ENCODE data around the gene RNPS1. TPM values are rescaled to one million over a fixed set of nuclear protein-coding genes. Genes with fewer than 3 reads are reported as not detected.

RNPS1 gene
- total and polyA plus RNA-seq, 2 experiments from 2014 or later: 315 to 384 TPM

GRCh38 chr16:2278272-2278608 lies 10.3 kb upstream of the RNPS1 start:
- no peaks in the 10 kb centered on the region for H3K4me1 ChIP-seq (ENCODE audit: insufficient read depth)
- peaks cover 11% of the 10 kb centered on the region for H3K27me3 Mint-ChIP-seq (ENCODE audit: insufficient read depth, low read depth, poor library complexity)
- H2AFZ ChIP-seq: no peak overlapping the region
- H3K9me3 Mint-ChIP-seq: no peaks in the 10 kb centered on the region
- H4K20me1 ChIP-seq (replicated peaks; ENCODE audit: insufficient read depth): no peaks in the 10 kb centered on the region
- H3K27ac ChIP-seq (ENCODE audit: low read depth): no peak overlapping the region
- H3K79me2 ChIP-seq (replicated peaks; ENCODE audit: insufficient read depth): no peaks in the 10 kb centered on the region
- no peaks in the 10 kb centered on the region for H3K27me3 ChIP-seq (ENCODE audit: insufficient read depth)
- TF ChIP-seq REST (IDR thresholded peaks at IDR 0.05; ENCODE audit: unreplicated experiment) (no peak), CTCF (conservative IDR thresholded peaks at IDR 0.05; ENCODE audit: low read depth in 2 of 2) (peak; percentile 28 to 36)
- ATAC-seq (peak; percentile 78), DNase-seq (ENCODE audit: low spot score) (peak; percentile 74)
- no peak overlapping the region for H3K27ac Mint-ChIP-seq
- no peaks in the 10 kb centered on the region; the same call in 2 of the 3 replicates for H3K36me3 Mint-ChIP-seq (ENCODE audit: low read depth)
- no peaks in the 10 kb centered on the region for H3K36me3 ChIP-seq (ENCODE audit: insufficient read depth)
- no peak overlapping the region for H3K4me3 ChIP-seq
- no peaks in the 10 kb centered on the region for H3K9me2 ChIP-seq (ENCODE audit: insufficient read depth)
- H3K4me3 Mint-ChIP-seq: no peak overlapping the region
- no peaks in the 10 kb centered on the region for H3F3A ChIP-seq (replicated peaks; ENCODE audit: low read depth)
- H3K4me1 Mint-ChIP-seq: peaks cover 8% of the 10 kb centered on the region; the same call in 2 of the 3 replicates
- H3K4me2 ChIP-seq: no peak overlapping the region

GRCh38 chr16:2277466-2278271 lies 9.7 kb upstream of the RNPS1 start:
- no peak overlapping the region for H3K27ac Mint-ChIP-seq

More at GRCh38 chr16:2277466-2278271, 9.7 kb upstream of the RNPS1 start:
- Mint-ChIP-seq H3K4me3 (no peak overlapping the region), H3K9me3 (no peaks in the 10 kb centered on the region), H3K4me1 (peaks cover 8% of the 10 kb centered on the region; the same call in 2 of the 3 replicates), H3K36me3 (ENCODE audit: low read depth) (no peaks in the 10 kb centered on the region; the same call in 2 of the 3 replicates), H3K27me3 (ENCODE audit: insufficient read depth, low read depth, poor library complexity) (peaks cover 11% of the 10 kb centered on the region)
- Histone ChIP-seq H3K4me2 (no peak overlapping the region), H3K9me2 (ENCODE audit: insufficient read depth) (no peaks in the 10 kb centered on the region), H3F3A (replicated peaks; ENCODE audit: low read depth) (no peaks in the 10 kb centered on the region), H3K79me2 (replicated peaks; ENCODE audit: insufficient read depth) (no peaks in the 10 kb centered on the region), H3K27ac (ENCODE audit: low read depth) (no peak overlapping the region), H3K4me3 (no peak overlapping the region), H2AFZ (no peak overlapping the region; the same call in 1 of the 2 replicates), H3K36me3 (ENCODE audit: insufficient read depth) (no peaks in the 10 kb centered on the region), H4K20me1 (replicated peaks; ENCODE audit: insufficient read depth) (no peaks in the 10 kb centered on the region), H3K27me3 (ENCODE audit: insufficient read depth) (no peaks in the 10 kb centered on the region), H3K4me1 (ENCODE audit: insufficient read depth) (no peaks in the 10 kb centered on the region)
- TF ChIP-seq ZNF114 (CRISPR knock-in tag; IDR thresholded peaks at IDR 0.05): no peak
- no peak; the same call in 1 of the 3 replicates for ATAC-seq
- no peak for DNase-seq (ENCODE audit: low spot score)

All from GM23338 (cell line).